HG03039 (cell line): ENCODE measurements around the gene ATP8B2.
"Not testable (repeated sequence)": the region's sequence is repeated elsewhere in the genome, so short reads cannot be mapped to it uniquely, and the experiment has no call there.

Source experiments
- ATAC-seq: cut with Tn5 transposase; IDR thresholded peaks from one replicate; pipeline ENCODE4 v1.9.1; 2021; ENCODE audit warnings: mild to moderate bottlenecking, moderate library complexity; ENCODE audit not compliant: unreplicated experiment

Gene ATP8B2

GRCh38 chr1:154324241-154324640 lies 1.1 kb upstream of the ATP8B2 start:
- ATAC-seq, result no peak

GRCh38 chr1:154325583-154326545 lies 539 bp downstream of the ATP8B2 start:
- ATAC-seq, result no peak

GRCh38 chr1:154326546-154327465 lies 1.5 kb downstream of the ATP8B2 start:
- no peak for ATAC-seq

- ATAC-seq, result no peak
Measured at GRCh38 chr1:154327466-154328317, 2.4 kb downstream of the ATP8B2 start.

GRCh38 chr1:154328318-154329151 lies 3.2 kb downstream of the ATP8B2 start:
- ATAC-seq, result peak; percentile 41

- ATAC-seq, result no peak
Measured at GRCh38 chr1:154329152-154329521, 3.8 kb downstream of the ATP8B2 start.

- ATAC-seq, result no peak
Measured at GRCh38 chr1:154329551-154330131, 4.3 kb downstream of the ATP8B2 start.

GRCh38 chr1:154330669-154331068 lies 5.3 kb downstream of the ATP8B2 start:
- no peak for ATAC-seq

- no peak for ATAC-seq
Measured at GRCh38 chr1:154334079-154335024, 9.0 kb downstream of the ATP8B2 start.

- ATAC-seq, result no peak
Measured at GRCh38 chr1:154335025-154335714, 9.8 kb downstream of the ATP8B2 start.

GRCh38 chr1:154337253-154337894 lies 12.0 kb downstream of the ATP8B2 start:
- no peak for ATAC-seq

- no peak for ATAC-seq
Measured at GRCh38 chr1:154338875-154339274, 13.6 kb downstream of the ATP8B2 start.

- ATAC-seq, result not testable (repeated sequence)
Measured at GRCh38 chr1:154341366-154341765, 16.0 kb downstream of the ATP8B2 start.

- no peak for ATAC-seq
Measured at GRCh38 chr1:154342132-154342531, 16.8 kb downstream of the ATP8B2 start.

- no peak for ATAC-seq
Measured at GRCh38 chr1:154342836-154343472, 17.6 kb downstream of the ATP8B2 start.

GRCh38 chr1:154344977-154345837 lies 19.9 kb downstream of the ATP8B2 start:
- no peak for ATAC-seq
